Renal cortical epithelial cell (primary cell): ENCODE measurements around the gene GFOD1. TPM values are rescaled to one million over a fixed set of nuclear protein-coding genes. Genes with fewer than 3 reads are reported as not detected.
"Not testable (repeated sequence)": the region's sequence is repeated elsewhere in the genome, so short reads cannot be mapped to it uniquely, and the experiment has no call there.

Experiments
- DNase-seq: peaks from one replicate; pipeline ENCODE4 v3.0.0-alpha.2; 2011; ENCODE audit warnings: low read depth
- total RNA-seq: library from RNA; depleted of rRNA; stranded (reverse); fragments of >200 nt; gene quantifications from 2 replicates; pipeline ENCODE4 v1.2.3, GENCODE V29; 2014

GFOD1 gene
- total RNA-seq, 1 donor from 2014 or later = 5.2 TPM

DNA sequence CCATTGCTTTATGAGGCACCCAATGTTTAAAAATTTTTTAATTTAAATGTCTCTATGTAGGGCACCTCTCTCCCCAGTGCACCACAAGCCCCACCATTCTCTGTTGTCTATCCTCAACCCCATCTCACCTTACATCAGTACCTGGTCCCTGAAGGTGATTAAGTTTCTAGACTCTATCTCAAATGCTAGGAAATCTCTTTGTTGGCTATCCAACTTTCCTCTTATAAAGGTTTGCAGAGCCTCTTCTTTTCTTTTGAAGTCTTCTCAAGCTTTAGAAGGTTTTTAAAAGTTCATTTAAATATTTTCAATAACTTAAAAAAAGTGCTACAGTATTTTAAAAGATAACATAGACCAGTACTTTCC is 82.5 kb downstream of the GFOD1 start:
- no peak for DNase-seq

DNA sequence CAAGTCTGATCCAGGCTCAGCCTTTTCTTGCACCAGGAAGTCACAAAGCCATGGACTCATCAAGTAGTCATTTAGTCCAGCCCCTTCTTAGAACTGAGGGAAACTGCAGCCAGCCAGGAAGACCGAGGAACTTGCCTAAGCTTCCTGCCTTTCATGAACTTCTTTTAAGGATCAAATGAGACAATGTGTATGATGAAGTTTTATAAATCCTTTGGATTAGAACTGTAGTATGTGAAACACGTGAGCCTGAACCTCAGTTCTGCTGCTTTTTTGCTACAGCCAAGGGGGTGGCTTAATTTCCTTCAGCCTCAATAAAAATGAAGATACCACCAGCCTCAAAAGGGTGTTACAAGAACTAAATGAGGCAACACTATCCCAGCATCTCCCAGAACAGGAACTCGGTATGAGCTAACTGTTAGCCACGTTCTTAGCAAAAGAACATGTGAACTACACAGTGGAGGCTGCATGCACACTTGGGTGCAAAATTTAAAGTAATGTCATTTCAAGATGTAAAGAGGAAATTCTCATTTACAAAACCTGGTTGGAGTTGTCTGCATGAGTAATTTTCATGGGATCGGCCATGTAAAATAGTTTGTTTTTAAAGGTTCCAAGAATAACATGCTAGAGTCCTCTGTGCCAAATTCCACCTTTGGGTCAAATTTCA is 83.0 kb downstream of the GFOD1 start:
- DNase-seq = peak; percentile 53

DNA sequence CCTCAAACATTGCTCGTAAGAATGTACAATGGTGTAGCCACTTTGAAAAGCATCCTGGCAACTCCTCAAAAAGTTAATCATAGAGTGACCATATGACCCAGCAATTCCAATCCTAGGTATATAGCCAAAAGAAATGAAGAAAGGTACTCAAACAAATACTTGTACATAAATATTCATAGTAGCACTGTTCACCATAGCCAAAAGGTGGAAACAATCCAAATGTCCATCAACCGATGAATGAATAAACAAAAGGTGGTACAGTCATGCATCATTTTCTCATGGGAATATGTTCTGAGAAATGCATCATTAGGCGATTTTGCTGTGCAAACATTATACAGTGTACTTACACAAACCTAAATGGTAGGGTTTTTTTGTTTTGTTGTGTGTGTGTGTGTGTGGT is 84.7 kb downstream of the GFOD1 start:
- peak; percentile 37 for DNase-seq

GRCh38 chr6:13400772-13401171 is 86.6 kb downstream of the GFOD1 start:
- DNase-seq = no peak

DNA sequence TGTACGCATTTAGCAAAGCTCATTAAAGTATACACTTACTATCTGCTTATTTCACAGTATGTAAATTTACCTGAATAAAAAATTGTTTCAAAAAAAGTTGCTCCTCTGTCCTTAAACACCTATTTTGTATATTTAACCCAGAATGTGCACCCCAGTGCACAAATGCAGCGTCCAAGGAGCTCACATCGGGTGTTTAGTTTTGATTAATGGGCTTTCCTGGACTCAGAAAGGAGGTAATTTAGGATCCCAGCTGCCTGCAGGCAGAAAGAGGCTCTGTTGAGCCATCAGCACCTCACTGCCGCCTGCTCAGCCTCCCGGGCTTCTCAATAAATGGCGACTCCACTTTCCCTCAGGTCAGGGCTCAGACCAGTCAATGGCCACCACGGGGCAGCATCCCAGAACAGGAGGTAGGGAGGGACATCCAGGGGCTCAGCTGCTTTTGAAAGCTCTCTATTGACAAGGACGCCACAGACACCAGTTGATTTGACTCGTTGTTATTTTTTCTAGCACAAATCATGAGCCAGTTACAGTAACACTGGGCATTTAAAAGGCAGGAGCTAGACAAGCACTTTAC is 88.9 kb downstream of the GFOD1 start:
- DNase-seq = no peak

DNA sequence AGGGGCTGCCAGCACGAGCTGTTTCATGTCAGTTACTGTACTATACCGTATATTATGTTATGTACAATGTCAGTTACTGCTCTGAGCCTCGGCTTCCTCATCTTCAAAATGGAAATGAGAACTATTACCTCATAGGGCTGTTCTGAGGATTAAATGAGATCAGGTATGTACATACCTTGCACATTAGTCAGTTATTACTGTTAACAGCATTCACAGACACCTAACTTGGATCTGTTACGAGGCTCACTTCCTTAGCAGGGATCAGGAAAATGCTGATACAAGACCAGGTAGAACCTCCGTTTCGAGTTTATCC is 89.4 kb downstream of the GFOD1 start:
- DNase-seq = peak; percentile 66

GRCh38 chr6:13397359-13398068 is 89.9 kb downstream of the GFOD1 start:
- DNase-seq = no peak

DNA sequence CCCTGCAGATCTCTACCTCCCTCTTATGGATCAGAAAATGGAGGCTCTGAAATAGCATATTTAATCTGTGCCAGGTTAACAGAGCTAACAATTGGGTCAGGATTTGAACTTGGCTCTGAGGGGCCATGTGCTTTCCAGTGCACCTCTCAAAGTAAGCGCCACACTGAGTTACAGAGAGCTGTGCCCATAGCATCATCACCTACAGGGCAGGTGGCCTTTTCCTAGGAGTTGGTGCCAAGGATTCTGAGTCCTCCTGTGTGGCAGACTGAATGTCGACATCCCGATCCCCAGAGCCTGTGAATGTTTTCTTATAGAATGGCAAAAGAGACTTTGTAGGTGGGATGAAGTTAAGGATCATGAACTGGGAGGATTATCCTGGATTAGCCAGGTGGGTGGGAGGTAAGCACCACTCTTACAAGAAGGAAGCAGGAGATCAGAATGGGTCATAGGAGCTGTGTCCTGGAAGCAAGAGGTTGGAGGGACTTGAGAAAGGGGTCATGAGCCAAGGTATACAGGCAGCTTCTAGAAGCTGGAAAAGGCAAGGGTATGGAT is 91.1 kb downstream of the GFOD1 start:
- no peak for DNase-seq

- peak; percentile 72 for DNase-seq
Measured at GRCh38 chr6:13395272-13396237, 91.8 kb downstream of the GFOD1 start.

- DNase-seq = no peak
Measured at GRCh38 chr6:13392462-13392861, 94.9 kb downstream of the GFOD1 start.

DNA sequence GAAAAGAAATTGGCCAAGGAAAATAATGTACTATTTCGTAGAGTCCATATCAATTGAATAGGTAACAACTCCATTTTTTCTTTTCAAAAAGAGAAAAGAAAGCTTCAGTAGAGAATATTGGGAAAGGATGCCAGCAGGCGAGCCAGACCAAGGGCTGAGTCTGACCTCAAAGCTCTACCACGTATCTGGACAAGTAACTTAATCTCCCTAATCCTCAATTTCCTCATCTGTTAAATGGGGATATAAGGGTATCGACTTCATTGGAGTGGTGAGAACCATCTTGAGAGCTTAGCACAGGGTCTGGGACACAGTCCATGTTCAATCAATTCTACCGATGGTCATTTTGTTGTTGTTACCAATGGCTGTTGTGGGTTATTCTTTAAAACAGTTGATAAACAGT is 95.9 kb downstream of the GFOD1 start:
- DNase-seq = no peak

GRCh38 chr6:13390658-13391057 is 96.7 kb downstream of the GFOD1 start:
- no peak for DNase-seq

- DNase-seq = not testable (repeated sequence)
Measured at GRCh38 chr6:13389237-13389636, 98.2 kb downstream of the GFOD1 start.

- DNase-seq = not testable (repeated sequence)
Measured at GRCh38 chr6:13388769-13389168, 98.6 kb downstream of the GFOD1 start.

- no peak for DNase-seq
Measured at GRCh38 chr6:13384966-13385365, 102.4 kb downstream of the GFOD1 start.

GRCh38 chr6:13384506-13384905 is 102.9 kb downstream of the GFOD1 start:
- no peak for DNase-seq

DNA sequence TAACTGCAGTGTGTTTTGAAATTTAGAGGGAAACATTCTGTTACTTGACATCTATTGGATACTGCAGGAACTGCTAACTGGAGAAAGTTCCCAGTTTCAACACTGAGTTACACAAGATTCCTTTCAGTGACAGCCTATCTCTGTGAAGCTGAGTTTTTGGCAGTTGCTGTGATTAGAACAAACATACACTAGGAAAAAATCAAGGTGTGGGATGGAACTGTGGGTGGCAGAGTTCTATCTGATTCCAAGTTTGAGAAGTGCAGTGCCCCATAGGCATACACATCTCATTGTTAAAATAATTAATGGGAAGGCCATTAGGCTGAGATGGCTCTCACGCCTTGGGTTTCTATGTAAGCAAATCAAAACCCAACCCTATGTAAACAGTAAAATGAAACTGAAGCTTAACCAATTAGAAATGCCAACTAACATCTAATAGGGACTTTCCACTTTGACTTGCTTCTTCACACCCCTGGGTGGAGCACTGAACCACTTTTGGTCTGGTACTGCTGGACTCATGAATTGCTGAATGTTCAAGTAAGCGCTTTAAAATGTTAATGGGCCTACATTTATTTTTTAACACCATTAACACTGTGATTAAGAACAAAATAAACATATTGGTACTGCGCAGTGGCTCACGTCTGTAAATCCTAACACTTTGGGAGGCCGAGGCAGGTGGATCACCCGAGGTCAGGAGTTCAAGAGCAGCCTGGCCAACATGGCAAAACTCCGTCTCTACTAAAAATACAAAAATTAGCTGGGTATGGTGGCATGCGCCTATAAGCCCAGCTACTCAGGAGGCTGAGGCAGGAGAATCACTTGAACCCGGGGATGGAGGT is 103.9 kb downstream of the GFOD1 start:
- peak; percentile 86 for DNase-seq

GRCh38 chr6:13380761-13381160 is 106.6 kb downstream of the GFOD1 start:
- DNase-seq = no peak

DNA sequence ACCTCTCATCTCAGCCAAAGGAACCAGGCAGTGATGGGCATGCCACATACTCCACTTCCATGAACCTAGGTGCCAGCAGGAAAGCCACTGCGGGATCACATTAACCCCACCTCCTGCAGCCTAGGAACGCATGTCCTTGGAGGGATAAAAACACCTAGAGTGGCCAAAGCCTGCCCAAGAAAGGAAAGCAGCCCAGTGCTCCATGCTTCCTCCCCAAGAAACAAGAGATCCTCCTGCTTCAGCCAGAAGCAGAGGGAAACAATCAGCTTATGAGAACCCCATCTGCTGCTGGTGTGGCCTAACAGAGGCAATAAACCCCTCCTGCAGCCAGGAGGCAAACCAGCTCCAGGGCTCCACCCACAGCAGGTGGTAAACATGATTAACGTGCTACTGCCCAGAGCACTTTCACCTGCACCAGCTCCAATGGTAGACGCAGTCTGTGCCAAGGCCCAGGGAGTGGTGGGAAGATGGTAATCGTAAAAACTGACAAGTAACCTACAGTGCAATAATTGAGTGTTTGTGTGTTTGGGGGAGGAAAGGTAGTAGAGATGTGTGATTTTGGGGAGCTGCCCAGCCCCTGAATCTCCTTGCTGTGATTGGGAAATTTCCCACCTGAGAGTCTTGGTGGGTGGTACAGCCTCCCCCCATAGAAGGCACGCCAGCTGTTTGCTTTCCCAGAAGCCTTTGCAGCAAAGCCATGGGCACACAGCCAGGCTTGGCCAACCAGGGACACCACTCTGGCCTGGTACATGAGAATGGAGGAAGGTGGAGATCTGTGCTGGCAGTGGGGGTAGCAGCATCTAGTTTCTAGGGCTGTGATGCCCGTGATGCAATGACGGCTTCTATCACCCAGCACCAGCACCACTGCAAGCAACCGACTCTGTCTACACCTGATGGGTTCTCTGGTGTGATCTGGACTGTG is 108.5 kb downstream of the GFOD1 start:
- no peak for DNase-seq
